ENCODE results near the gene SMIM33.
"Not testable (repeated sequence)": the region's sequence is repeated elsewhere in the genome, so short reads cannot be mapped to it uniquely, and the experiment has no call there.

Gene SMIM33

DNA sequence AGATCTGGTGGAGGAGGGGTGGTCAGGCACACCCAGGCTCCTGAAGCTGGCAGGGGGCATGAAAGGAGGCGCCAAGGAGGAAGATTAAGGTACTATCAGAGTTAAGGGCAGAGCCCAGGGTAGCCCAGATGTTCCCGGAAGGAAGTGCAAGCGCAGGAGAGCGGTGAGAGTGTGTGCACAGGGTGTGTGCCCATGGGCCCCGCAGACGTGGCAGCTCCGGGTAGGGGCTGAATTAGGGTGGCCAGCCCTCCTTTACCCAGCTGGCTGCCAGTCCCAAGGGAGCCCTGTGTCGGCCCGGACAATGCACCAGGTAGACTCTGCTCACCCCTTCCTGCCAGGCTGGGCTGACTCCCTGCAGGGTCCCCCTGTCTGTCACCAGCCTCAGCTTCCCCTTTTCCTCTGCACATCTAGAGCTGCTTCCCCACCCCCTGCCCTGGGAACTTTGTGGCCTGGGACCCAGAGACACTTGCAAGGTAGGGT lies at the start of gene SMIM33:
SMIM33 (plus strand) TSS at position 184 of the 480 bp plus-strand sequence; CDS start at position 302, 118 bp downstream.
- no peak within 1 kb of the TSS for H3K4me3 ChIP-seq (ENCODE audit: low read depth, low read length)

DNA sequence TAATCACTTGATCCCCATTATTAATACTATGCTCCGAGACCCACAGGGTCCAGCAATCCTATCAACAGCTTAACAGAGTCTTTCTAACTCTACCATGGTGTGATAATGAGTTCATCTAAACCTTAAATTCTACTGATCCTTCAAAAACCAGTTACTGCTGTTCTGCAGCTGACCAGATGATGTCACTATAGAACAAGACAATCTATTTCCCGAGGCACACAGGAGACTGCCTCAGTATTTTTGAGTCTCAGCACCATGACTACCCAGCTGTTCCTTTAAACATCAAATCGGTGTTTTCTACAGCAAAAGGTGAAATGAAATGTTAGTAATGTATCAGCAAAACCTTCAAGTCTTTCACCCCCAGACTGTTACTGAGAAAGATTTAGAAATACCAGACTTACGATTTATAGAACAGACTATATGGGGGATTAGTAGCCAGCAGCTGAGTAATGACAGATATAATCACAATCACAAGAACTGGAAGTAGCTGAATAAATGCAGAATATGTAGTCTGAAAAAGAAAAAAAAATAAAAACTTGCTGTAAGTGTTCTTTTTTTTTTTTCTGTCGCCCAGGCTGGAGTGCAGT lies 48.4 kb upstream of the SMIM33 start:
- H3K4me3 ChIP-seq (ENCODE audit: low read depth, low read length), result no peak overlapping the region

GRCh38 chr5:139425497-139425896 lies 45.3 kb upstream of the SMIM33 start:
- H3K4me3 ChIP-seq (ENCODE audit: low read depth, low read length), result no peak overlapping the region

DNA sequence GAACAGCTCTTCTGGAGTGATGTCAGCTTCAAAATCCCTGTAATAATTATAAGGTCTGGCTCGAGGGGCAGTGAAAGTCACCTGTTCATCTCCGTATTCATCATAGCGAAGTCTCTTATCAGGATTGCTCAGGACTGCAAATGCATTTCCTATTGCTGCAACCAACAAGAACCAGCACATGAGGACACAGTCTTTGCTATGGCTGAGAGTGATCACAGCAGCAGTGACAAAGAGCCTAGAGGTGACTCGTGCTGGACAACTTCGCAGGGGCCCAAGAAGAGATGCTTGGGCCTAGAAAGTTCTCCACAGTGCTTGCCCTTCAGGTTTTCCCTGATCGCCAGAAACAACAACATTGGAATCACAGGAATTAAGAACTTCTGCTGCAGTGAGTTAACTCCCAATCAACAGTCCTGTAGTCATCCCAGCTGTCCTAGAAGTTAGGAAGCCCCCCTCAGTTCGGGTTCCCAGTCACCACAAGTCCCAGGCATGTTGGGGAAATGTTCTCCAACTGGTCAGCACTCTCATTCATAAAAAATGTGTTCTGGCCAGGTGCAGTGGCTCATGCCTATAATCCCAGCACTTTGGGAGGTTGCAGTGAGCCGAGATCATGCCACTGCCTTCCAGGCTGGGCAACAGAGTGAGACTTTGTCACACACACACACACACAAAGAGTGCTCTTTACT lies 44.5 kb upstream of the SMIM33 start:
- H3K4me3 ChIP-seq (ENCODE audit: low read depth, low read length), result no peak overlapping the region

DNA sequence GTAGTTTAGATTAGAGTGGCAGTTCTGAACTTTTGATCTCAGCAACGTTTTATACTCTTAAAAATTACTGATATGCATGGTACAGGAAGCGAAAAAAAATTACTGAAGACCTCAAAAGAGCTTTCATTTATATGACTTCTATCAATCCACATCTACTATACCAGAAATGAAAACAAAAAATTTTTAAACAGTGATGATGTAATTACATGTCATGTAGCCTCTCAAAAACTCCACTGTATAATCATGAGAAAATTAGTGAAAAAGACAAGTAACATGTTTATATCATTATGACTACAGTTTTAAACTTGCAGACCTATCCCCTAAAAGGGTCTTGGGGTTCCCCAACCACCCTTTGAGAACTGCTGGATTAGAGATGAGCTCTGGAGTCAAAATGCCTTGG lies 40.8 kb upstream of the SMIM33 start:
- no peak overlapping the region for H3K4me3 ChIP-seq (ENCODE audit: low read depth, low read length)

GRCh38 chr5:139431706-139432105 lies 39.1 kb upstream of the SMIM33 start:
- H3K4me3 ChIP-seq (ENCODE audit: low read depth, low read length), result no peak overlapping the region

DNA sequence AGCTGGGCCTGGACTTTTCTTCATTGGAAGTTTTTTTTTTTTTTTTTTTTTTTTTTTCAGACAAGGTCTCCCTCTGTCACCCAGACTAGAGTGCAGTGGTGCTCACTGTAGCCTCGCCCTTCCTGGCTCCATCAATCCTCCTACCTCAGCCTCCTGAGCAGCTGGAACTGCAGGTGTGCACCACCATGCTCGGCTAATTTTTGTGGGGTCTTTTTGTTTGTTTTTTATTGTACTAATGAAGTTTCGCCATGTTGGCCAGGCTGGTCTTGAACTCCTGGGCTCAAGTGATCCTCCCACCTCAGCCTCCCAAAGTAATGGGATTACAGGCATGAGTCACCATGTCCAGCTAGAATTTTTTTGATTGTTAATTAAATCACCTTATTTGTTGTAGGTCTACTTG lies 35.1 kb upstream of the SMIM33 start:
- no peak overlapping the region for H3K4me3 ChIP-seq (ENCODE audit: low read depth, low read length)

DNA sequence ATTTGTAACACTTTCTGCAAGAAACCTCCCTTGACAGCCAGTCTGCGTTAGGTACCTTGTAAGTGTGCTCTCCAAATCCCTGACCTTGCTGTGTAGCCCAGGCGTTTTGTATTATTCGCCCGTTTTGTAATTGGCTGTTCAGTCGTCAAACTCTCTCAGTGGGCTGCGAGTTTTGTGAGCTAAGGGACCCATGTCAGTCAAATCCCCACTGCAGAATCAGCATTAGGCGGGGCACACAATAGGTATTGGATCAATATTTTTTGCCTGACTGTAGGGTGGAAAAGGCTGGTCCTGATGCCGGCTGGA lies 32.1 kb upstream of the SMIM33 start:
- peak overlapping the region; percentile 80 for H3K4me3 ChIP-seq (ENCODE audit: low read depth, low read length)

DNA sequence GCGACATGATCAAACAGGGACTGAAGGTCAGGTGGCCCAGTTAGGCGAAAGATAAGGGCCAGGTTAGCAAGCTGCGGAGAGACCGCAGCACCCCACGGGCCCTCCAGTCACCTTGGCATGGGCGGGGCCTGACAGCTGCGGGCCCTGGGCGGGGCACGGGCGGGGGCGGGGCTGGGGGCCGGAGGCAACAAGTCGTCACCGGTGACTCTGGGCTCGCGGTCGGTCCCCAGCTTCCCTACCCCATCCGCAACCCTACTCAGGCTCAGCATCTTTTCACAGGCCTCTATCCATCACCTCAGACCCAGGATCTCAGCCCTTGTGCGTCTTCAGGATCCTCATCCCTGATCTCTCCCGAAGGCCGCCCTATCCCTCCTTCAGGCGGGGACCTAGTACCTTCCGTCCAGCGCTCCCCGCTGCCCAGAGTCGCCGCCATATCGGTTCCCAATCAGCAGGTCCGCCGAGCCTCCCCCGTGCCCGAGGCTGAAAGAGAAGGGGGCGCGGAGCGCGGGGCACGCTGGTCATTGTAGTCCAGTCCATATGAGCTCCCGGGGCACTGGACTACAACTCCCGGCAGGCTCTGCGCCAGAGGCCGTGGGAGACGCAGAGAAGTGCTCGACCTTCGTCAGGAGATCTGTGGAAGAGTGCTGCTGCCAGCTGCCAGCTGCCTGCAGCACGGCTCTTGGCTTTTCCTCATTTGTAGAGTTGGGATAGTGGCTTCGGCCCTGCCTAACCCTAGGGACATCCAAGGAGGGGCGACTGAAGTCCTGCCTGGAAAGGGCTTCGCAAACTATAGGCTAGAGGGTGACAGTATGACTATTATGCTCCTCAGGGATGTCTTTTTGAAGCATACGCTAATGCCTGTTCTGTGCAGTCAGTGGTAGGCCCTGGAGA lies 31.5 kb upstream of the SMIM33 start, which contains the start of gene DNAJC18:
DNAJC18 (minus strand) TSS at position 513 of the 891 bp plus-strand sequence; CDS start at position 433, 80 bp downstream.
- H3K4me3 ChIP-seq (ENCODE audit: low read depth, low read length), result peak within 1 kb of the TSS; percentile 80

GRCh38 chr5:139440416-139440815 lies 30.4 kb upstream of the SMIM33 start:
- not testable (repeated sequence) for H3K4me3 ChIP-seq (ENCODE audit: low read depth, low read length)

DNA sequence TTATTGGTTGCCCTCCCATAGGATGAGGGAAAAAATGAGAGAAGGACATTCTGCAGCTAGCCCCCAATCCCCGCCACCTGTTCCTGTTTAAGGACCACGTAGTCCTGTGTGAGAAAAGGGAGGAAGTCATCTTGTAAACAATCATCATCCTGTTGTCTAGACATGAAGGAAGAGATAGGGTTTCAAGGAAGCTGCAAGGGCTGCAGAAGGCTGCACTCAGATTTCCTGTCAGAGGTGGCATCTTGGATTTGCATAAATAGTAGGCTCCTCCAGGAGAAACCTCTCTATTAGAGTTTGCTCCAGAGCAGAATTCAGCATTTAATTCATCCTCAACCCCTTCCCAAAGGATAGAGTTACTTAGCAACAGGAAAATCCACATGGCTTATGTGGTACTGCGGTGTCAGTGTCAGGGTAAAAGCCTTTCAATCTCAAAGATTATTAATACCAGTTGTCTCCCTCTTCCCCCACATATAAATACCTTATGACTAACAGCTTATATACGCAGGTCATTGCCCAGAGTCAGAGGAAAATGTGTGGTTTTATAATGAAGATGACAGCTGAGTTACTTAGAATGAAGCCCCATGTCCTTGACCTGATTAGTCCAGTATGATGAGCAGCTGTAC lies 26.9 kb upstream of the SMIM33 start:
- no peak overlapping the region for H3K4me3 ChIP-seq (ENCODE audit: low read depth, low read length)

- no peak overlapping the region for H3K4me3 ChIP-seq (ENCODE audit: low read depth, low read length)
Measured at GRCh38 chr5:139445325-139446170, 25.3 kb upstream of the SMIM33 start.

DNA sequence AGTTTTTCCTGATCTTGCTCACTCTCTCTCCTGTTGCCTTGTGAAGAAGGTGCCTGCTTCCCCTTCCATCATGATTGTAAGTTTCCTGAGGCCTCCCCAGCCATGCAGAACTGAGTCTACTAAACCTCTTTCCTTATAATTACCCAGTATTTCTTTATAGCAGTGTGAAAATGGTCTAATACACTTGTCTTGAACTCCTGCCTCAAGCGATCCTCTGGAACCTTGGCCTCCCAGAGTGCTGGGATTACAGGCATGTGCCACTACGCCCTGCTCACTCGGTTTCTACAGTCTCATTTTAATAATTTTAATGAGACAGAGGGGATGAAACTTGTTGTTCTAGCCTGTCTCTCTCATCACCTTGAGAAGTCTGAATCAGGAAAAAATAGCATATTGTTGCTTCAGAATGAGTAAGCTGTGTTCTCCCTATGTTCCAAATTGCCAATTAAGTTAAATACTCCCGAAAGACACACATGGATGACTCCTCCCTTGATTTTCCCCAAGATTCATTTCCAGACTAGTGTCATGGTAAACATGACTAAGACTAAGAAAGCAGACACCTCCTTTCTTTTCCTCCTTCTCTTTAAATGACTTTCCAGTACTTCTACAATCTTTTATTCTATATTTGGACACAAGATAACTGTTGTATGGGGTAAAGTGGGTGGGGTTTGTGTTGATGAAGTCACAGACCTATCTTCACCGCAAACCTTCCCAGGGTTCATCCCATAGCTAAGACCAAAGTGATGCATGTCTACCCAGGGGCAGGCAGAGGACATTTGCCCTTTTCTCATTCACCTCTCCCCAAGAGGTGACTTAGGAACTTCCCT lies 23.6 kb upstream of the SMIM33 start:
- no peak overlapping the region for H3K4me3 ChIP-seq (ENCODE audit: low read depth, low read length)

GRCh38 chr5:139451176-139451575 lies 19.6 kb upstream of the SMIM33 start:
- no peak overlapping the region for H3K4me3 ChIP-seq (ENCODE audit: low read depth, low read length)

DNA sequence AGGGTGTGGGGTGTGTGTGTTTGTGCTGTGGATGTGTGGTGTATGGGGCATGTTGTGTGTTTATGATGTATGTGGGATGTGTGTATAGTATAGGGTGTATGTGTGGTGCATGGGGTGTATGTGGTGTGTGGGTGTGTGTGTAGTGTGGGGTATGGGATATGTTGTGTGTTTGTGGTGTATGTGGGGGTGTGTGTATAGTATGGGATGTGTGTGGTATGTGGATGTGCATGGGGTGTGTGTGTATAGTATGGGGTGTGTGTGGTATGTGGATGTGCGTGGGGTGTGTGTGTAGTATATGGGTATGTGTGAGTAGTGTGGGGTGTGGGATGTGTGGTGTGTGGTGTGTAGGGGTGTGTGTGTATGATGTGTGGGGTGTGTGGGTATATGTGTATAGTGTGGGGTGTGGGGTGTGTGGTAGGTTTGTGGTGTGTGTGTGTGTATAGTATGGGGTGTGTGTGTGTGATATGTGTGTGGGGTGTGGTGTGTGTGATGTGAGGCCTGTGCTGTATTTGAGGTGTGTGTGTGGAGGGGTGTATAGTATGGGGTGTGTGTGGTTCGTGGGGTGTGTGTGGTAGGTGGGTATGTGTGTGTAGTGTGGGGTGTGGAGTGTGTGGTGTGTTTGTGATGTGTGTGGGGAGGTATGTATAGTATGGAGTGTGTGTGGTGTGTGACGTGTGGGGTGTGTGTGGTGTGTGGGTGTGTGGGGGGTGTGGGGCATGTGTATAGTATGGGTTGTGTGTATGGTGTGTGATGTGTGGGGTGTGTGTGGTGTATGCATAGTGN lies 18.7 kb upstream of the SMIM33 start:
- no peak overlapping the region for H3K4me3 ChIP-seq (ENCODE audit: low read depth, low read length)

DNA sequence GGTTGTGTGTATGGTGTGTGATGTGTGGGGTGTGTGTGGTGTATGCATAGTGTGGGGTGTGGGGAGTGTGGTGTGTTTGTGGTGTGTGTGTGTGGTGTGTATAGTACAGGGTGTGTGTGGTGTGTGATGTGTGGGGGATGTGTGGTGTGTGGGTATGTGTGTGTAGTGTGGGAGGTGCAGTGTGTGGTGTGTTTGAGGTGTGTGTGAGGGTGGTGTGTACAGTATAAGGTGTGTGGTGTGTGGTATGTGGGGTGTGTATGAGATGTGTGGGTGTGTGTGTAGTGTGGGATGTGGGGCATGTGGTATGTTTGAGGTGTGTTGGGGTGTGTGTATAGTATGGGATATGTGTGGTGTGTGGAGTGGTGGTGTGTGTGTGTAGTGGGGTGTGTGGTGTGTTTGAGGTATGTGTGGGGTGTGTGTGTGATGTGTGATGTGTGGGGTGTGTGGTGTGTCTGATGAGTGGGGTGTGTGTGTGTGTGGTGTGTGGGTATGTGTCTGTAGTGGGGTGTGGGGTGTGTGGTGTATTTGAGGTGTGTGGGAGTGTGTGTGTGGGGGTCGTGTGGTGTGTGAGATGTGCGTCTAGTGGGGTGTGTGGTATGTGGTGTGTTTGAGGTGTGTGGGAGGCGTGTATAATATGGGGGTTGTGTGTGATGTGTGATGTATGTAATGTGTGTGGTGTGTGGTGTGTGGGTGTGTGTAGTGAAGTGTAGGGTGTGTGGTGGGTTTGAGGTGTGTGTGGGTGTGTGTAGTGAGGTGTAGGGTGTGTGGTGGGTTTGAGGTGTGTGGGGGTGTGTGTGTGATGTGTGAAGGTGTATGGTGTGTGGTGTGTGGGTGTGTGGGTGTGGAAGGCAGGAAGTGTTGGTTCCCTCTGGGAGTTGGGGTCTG lies 16.9 kb upstream of the SMIM33 start:
- no peak overlapping the region for H3K4me3 ChIP-seq (ENCODE audit: low read depth, low read length)

DNA sequence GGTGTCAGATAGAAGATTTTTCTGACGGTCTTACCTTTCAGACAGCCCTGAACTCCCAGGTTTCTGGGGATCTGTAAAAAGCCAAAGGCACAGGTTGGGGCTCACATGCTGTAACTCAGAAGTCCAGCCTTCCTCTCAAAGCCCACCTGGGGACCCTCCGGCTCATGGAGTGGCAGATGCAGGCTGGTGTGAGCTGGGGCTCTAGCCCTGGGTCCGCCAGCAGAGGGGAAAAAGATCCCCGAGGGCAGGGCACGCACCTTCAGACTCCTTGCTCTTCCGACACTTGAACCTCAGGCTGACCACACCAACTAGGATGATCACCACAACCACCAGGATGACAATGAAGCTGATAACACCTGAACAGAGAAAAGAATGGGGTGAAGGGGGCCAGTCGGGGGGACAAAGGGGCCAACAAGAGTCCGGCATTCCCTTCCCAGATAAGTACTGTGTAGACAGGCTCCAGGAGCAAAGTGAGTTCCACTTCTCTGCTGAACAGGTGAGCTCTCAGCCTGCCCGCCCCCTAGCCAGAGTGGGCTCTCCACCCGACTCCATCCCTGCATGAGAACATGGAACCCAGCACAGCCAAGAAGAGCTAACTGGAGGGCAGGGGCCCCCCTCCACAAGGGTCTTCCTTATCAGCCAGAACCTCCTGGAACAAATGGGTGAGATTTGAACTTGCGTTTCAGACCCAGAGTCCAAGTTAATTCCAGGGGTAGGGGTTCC lies 16.1 kb upstream of the SMIM33 start:
- H3K4me3 ChIP-seq (ENCODE audit: low read depth, low read length), result no peak overlapping the region

Measured in iPS-11a (cell line).